ENCODE data around the gene GJC1.
"Not testable (repeated sequence)": the region's sequence is repeated elsewhere in the genome, so short reads cannot be mapped to it uniquely, and the experiment has no call there.

Gene GJC1

DNA sequence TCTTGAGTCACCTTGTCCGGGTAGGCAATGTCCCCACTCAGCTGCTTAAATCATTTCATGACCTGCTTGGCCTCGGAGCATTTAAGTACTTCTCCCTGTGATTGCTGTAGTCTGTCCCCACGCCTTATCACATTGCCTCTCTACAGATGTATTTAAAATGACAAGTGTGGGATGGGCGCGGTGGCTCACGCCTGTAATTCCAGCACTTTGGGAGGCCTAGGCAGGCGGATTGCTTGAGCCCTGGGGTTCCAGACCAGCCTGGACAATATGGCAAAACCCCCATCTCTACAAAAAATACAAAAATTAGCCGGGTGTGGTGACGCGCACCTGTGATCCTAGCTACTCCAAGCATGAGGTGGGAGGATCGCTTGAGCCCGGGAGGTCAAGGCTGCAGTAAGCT is 1.3 kb upstream of the GJC1 start:
- peaks cover 18% of the 10 kb centered on the region for H3K4me1 ChIP-seq
- no peaks in the 10 kb centered on the region for H3K27me3 ChIP-seq (ENCODE audit: low read depth)
- peaks cover 2% of the 10 kb centered on the region; the same call in 1 of the 2 replicates for H3K36me3 ChIP-seq (replicated peaks)
- in situ Hi-C loops (cut with MboI; ENCODE audit: low sequenced_read_pairs), result no loop called here
- H3K4me3 ChIP-seq, result no peak overlapping the region
- no peaks in the 10 kb centered on the region for H3K9me3 ChIP-seq
- no peak for DNase-seq (ENCODE audit: low spot score in 2 of 2)

- DNase-seq (ENCODE audit: low spot score in 2 of 2), result peak; percentile 16 to 50
- Histone ChIP-seq H3K4me1 (peaks cover 18% of the 10 kb centered on the region), H3K36me3 (replicated peaks) (peaks cover 2% of the 10 kb centered on the region; the same call in 1 of the 2 replicates), H3K27me3 (ENCODE audit: low read depth) (no peaks in the 10 kb centered on the region), H3K4me3 (peak overlapping the region; percentile 76), H3K9me3 (no peaks in the 10 kb centered on the region)
- in situ Hi-C loops (cut with MboI; ENCODE audit: low sequenced_read_pairs), result no loop called here
Measured at GRCh38 chr17:44830359-44831288, 537 bp upstream of the GJC1 start.

- DNase-seq (ENCODE audit: low spot score in 2 of 2), result peak in 1 of 2 experiments; percentile 23
- Histone ChIP-seq H3K4me1 (peaks cover 18% of the 10 kb centered on the region), H3K36me3 (replicated peaks) (peaks cover 2% of the 10 kb centered on the region; the same call in 1 of the 2 replicates), H3K27me3 (ENCODE audit: low read depth) (no peaks in the 10 kb centered on the region), H3K9me3 (no peaks in the 10 kb centered on the region), H3K4me3 (peak overlapping the region; percentile 76)
- in situ Hi-C loops (cut with MboI; ENCODE audit: low sequenced_read_pairs), result no loop called here
Measured at GRCh38 chr17:44828919-44829522, 1.1 kb downstream of the GJC1 start.

GRCh38 chr17:44827863-44828262 is 2.2 kb downstream of the GJC1 start:
- in situ Hi-C loops (cut with MboI; ENCODE audit: low sequenced_read_pairs), result no loop called here
- no peaks in the 10 kb centered on the region for H3K9me3 ChIP-seq
- H3K4me3 ChIP-seq, result peak overlapping the region; percentile 76
- peaks cover 18% of the 10 kb centered on the region for H3K4me1 ChIP-seq
- no peaks in the 10 kb centered on the region for H3K27me3 ChIP-seq (ENCODE audit: low read depth)
- no peak for DNase-seq (ENCODE audit: low spot score in 2 of 2)
- peaks cover 2% of the 10 kb centered on the region; the same call in 1 of the 2 replicates for H3K36me3 ChIP-seq (replicated peaks)

- Histone ChIP-seq H3K36me3 (replicated peaks) (peaks cover 2% of the 10 kb centered on the region; the same call in 1 of the 2 replicates), H3K4me3 (no peak overlapping the region), H3K4me1 (peaks cover 19% of the 10 kb centered on the region), H3K9me3 (no peaks in the 10 kb centered on the region), H3K27me3 (ENCODE audit: low read depth) (no peaks in the 10 kb centered on the region)
- DNase-seq (ENCODE audit: low spot score in 2 of 2), result no peak
- in situ Hi-C loops (cut with MboI; ENCODE audit: low sequenced_read_pairs), result no loop called here
Measured at GRCh38 chr17:44826123-44826790, 3.8 kb downstream of the GJC1 start.

- H3K27me3 ChIP-seq (ENCODE audit: low read depth); DNase-seq (ENCODE audit: low spot score in 2 of 2); H3K9me3 ChIP-seq; in situ Hi-C loops (cut with MboI; ENCODE audit: low sequenced_read_pairs); H3K36me3 ChIP-seq (replicated peaks); H3K4me3 ChIP-seq: not testable (repeated sequence)
- H3K4me1 ChIP-seq, result peaks cover 19% of the 10 kb centered on the region
Measured at GRCh38 chr17:44825236-44825635, 4.9 kb downstream of the GJC1 start.

DNA sequence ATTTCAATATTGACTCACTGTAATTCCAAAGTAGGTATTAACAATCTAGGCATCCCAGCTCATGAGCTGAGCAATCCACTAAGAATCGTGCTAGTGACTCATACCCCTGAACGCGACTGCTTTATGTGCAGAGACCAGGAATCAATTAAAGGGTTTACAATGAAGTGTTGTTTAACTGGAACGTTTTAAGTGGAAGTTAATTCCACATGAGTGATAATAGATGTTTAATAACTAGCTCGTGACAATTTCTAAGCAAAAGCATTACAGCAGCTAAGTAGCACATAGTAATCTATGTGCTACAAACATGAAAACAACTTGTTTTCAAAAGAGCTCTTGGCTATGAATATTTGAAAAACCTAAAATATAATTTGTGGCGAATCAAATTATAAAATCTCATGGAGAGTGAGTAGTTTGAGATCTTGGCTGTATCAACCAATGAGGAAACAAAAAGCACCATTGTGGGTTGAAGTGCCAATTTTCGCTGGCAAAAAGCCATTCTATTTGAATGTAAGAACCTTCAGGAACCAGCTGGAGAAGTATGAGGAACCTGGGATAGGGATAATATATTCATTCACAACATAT is 9.4 kb downstream of the GJC1 start:
- H3K36me3 ChIP-seq (replicated peaks), result no peaks in the 10 kb centered on the region
- H3K4me3 ChIP-seq, result no peak overlapping the region
- in situ Hi-C loops (cut with MboI; ENCODE audit: low sequenced_read_pairs), result no loop called here
- H3K27me3 ChIP-seq (ENCODE audit: low read depth), result no peaks in the 10 kb centered on the region
- peak; percentile 52 to 75 for DNase-seq (ENCODE audit: low spot score in 2 of 2)
- H3K4me1 ChIP-seq, result peaks cover 9% of the 10 kb centered on the region
- H3K9me3 ChIP-seq, result no peaks in the 10 kb centered on the region

GRCh38 chr17:44818508-44818907 is 11.6 kb downstream of the GJC1 start:
- H3K4me3 ChIP-seq; H3K36me3 ChIP-seq (replicated peaks); H3K9me3 ChIP-seq; in situ Hi-C loops (cut with MboI; ENCODE audit: low sequenced_read_pairs); H3K4me1 ChIP-seq; DNase-seq (ENCODE audit: low spot score in 2 of 2); H3K27me3 ChIP-seq (ENCODE audit: low read depth): not testable (repeated sequence)

DNA sequence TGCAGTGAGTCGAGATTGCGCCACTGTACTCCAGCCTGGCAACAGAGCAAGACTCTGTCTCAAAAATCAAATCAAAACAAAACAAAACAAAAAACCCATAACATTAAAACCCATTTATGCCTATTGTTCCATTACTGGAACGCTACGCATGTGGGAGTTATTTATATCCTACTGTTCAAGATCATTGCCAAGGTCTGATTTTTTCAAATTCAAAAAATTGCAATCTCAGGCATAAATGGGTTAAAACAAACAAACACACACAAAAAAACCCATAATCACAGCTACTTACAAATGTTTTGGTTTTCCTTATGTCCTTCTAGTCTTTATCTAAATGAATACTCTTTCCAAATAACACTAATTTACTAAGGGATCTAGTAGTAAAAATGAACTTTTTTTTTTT is 17.8 kb downstream of the GJC1 start:
- no peak overlapping the region for H3K4me3 ChIP-seq
- 0 out of 2 replicates have a peak, but pooled peaks cover 2% of the 10 kb centered on the region for H3K36me3 ChIP-seq (replicated peaks)
- DNase-seq (ENCODE audit: low spot score in 2 of 2), result no peak
- no peaks in the 10 kb centered on the region; the same call in 1 of the 2 replicates for H3K9me3 ChIP-seq
- H3K4me1 ChIP-seq, result no peaks in the 10 kb centered on the region
- in situ Hi-C loops (cut with MboI; ENCODE audit: low sequenced_read_pairs), result no loop called here
- H3K27me3 ChIP-seq (ENCODE audit: low read depth), result no peaks in the 10 kb centered on the region

DNA sequence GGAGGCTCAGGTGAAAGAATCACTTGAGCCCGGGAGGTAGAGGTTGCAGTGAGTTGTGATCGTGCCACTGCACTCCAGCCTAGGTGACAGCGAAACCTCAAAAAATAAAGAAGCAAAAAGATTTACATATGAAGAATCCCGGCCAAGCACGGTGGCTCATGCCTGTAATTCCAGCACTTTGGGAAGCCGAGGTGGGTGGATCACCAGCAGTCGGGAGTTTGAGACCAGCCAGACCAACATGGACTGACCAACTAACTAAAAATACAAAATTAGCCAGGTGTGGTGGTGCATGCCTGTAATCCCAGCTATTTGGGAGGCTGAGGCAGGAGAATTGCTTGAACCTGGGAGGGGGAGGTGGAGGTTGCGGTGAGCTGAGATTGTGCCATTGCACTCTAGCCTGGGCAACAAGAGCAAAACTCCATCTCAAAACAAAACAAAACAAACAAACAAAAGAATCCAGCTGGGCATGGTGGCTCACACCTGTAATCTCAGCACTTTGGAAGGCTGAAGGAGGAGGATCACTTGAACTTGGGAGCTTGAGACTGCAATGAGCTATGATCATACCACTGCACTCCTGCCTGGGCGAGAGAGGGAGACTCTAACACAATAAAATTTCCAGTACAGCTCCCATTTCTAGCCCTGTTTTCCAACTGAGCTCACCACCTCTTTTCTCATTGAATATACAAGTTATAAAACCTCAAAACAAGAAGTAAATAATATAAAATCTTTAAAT is 21.3 kb downstream of the GJC1 start:
- DNase-seq (ENCODE audit: low spot score in 2 of 2); H3K9me3 ChIP-seq; H3K4me3 ChIP-seq; in situ Hi-C loops (cut with MboI; ENCODE audit: low sequenced_read_pairs); H3K27me3 ChIP-seq (ENCODE audit: low read depth); H3K4me1 ChIP-seq: not testable (repeated sequence)
- peaks cover 27% of the 10 kb centered on the region for H3K36me3 ChIP-seq (replicated peaks)

- in situ Hi-C loops (cut with MboI; ENCODE audit: low sequenced_read_pairs), result no loop called here
- no peaks in the 10 kb centered on the region for H3K27me3 ChIP-seq (ENCODE audit: low read depth)
- H3K9me3 ChIP-seq, result no peaks in the 10 kb centered on the region; the same call in 1 of the 2 replicates
- no peak overlapping the region for H3K4me3 ChIP-seq
- no peak for DNase-seq (ENCODE audit: low spot score in 2 of 2)
- H3K4me1 ChIP-seq, result no peaks in the 10 kb centered on the region; the same call in none of the 2 replicates
- H3K36me3 ChIP-seq (replicated peaks), result peaks cover 29% of the 10 kb centered on the region
Measured at GRCh38 chr17:44808156-44808555, 21.9 kb downstream of the GJC1 start.

DNA sequence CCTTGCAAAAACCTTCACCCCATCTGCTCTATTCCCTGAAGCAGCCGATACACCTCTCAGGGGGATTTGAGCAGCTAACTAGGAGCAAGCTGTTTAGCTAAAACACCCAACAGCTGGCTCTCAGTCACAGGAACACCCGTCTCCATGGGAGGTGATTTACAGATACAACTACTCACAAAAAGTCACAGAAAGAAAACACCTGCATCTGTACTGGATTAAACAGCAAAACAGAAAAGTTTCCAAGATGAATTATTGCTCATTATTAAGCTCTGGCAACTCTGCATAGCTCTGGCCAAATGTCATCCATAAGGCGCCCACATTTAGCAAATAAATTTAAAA is 22.3 kb downstream of the GJC1 start:
- H3K4me1 ChIP-seq, result no peaks in the 10 kb centered on the region; the same call in none of the 2 replicates
- in situ Hi-C loops (cut with MboI; ENCODE audit: low sequenced_read_pairs), result no loop called here
- H3K27me3 ChIP-seq (ENCODE audit: low read depth), result no peaks in the 10 kb centered on the region
- no peak for DNase-seq (ENCODE audit: low spot score in 2 of 2)
- no peak overlapping the region for H3K4me3 ChIP-seq
- no peaks in the 10 kb centered on the region; the same call in 1 of the 2 replicates for H3K9me3 ChIP-seq
- peaks cover 29% of the 10 kb centered on the region for H3K36me3 ChIP-seq (replicated peaks)
